GM12878 (cell line): ENCODE results near the gene ZBTB24. TPM values are rescaled to one million over a fixed set of nuclear protein-coding genes. Genes with fewer than 3 reads are reported as not detected.

ENCODE experiments used
- ATAC-seq: fragments of 200-7000 bp; cut with Tn5 transposase; 3 replicates; pipeline ENCODE4 v1.9.1; 2020; ENCODE audit warnings: mild to moderate bottlenecking, moderate library complexity
- BruUV-seq: library from RNA; stranded (reverse); fragments of 400-500 nt; replicated peaks from 2 replicates; lab custom pipeline; 2021; lab: Mats Ljungman, UMichigan
- CTCF ChIA-PET: fragments of 300-600 bp; sonication (Branson Sonifier 250); formaldehyde crosslinking; extraction: SDS; loops from one replicate; lab custom pipeline; 2021; ENCODE audit warnings: inconsistent platforms; lab: Yijun Ruan, JAX
- POLR2A ChIA-PET: fragments of 350-600 bp; formaldehyde crosslinking; extraction: SDS; loops from one replicate; lab custom pipeline; 2021; ENCODE audit warnings: inconsistent platforms; lab: Charles Lee
- RAD21 ChIA-PET: fragments of 300-600 bp; sonication (Branson Sonifier 250); formaldehyde crosslinking; loops from one replicate; lab custom pipeline; 2023; ENCODE audit warnings: antibody characterized with exemption; ENCODE audit not compliant: unreplicated experiment; lab: Charles Lee
- SMC1A ChIA-PET: fragments of 300-600 bp; sonication (Branson Sonifier 250); formaldehyde crosslinking; loops from one replicate; lab custom pipeline; 2023; ENCODE audit not compliant: unreplicated experiment, uncharacterized antibody; lab: Charles Lee
- DNase-seq: peaks from one replicate; pipeline ENCODE4 v3.0.0-alpha.2; 2011; ENCODE audit warnings: low read depth, low spot score
- FAIRE-seq: peaks from 3 replicates; lab custom pipeline; 2011; peaks lifted over from hg19 to GRCh38; lab: Jason Lieb, UNC
- H2AFZ ChIP-seq: 2 replicates; pipeline ENCODE4 v1.6.0; 2011; ENCODE audit warnings: low read depth, low read length, control low read depth; ENCODE audit not compliant: control insufficient read depth
- H3K27ac ChIP-seq: 2 replicates; pipeline ENCODE4 v1.5.1; 2011; ENCODE audit warnings: control low read depth; ENCODE audit not compliant: control insufficient read depth, insufficient read depth
- H3K27me3 ChIP-seq, 2 experiments: replicated peaks in 1 of 2; 2 replicates each; pipeline versions ENCODE4 v1.6.0 to v1.6.1; 2011; ENCODE audit warnings: low read length in 1 of 2; ENCODE audit not compliant: control insufficient read depth in 2 of 2, insufficient read depth in 2 of 2
- H3K36me3 ChIP-seq, 2 experiments: 2 replicates each; pipeline ENCODE4 v1.5.1; 2011; ENCODE audit warnings: low read length in 1 of 2; ENCODE audit not compliant: control insufficient read depth in 2 of 2, insufficient read depth in 2 of 2
- H3K4me1 ChIP-seq: 2 replicates; pipeline ENCODE4 v1.6.1; 2011; ENCODE audit warnings: mild to moderate bottlenecking, low read length, moderate library complexity, mixed read lengths; ENCODE audit not compliant: control insufficient read depth, insufficient read depth
- H3K4me2 ChIP-seq: 2 replicates; pipeline ENCODE4 v1.6.0; 2011; ENCODE audit warnings: control low read depth; ENCODE audit not compliant: control insufficient read depth, insufficient read depth
- H3K4me3 ChIP-seq: fragments of 200-600 bp; sonication (generic); 2 replicates; pipeline ENCODE4 v1.5.1; 2016
- H3K79me2 ChIP-seq: 2 replicates; pipeline ENCODE4 v1.6.0; 2011; ENCODE audit warnings: low read length; ENCODE audit not compliant: control insufficient read depth, insufficient read depth
- H3K9ac ChIP-seq: 2 replicates; pipeline ENCODE4 v1.8.0; 2011; ENCODE audit warnings: low read length, control low read depth, mixed read lengths; ENCODE audit not compliant: control insufficient read depth, insufficient read depth
- H3K9me3 ChIP-seq: replicated peaks from 3 replicates; pipeline ENCODE4 v1.5.1; 2011; ENCODE audit warnings: mild to moderate bottlenecking, low read length; ENCODE audit not compliant: control insufficient read depth, insufficient read depth
- H4K20me1 ChIP-seq: 2 replicates; pipeline ENCODE4 v1.6.0; 2011; ENCODE audit not compliant: control insufficient read depth, insufficient read depth
- ASH2L ChIP-seq: fragments of 300-600, 200-600 bp; sonication (generic); IDR thresholded peaks from 2 replicates; pipeline ENCODE4 v1.6.1; 2017; ENCODE audit warnings: low read depth, mild to moderate bottlenecking, borderline replicate concordance
- BRCA1 ChIP-seq: IDR thresholded peaks from 2 replicates; pipeline ENCODE4 v1.6.1; 2011; ENCODE audit warnings: low read depth, low read length, improper control_type of control experiment
- CBX5 ChIP-seq: sonication (generic); IDR thresholded peaks from 2 replicates; pipeline ENCODE4 v1.6.1; 2016; ENCODE audit warnings: low read depth, moderate library complexity, mild to moderate bottlenecking, inconsistent platforms
- ESRRA ChIP-seq: IDR thresholded peaks from 2 replicates; pipeline ENCODE4 v1.6.1; 2012; ENCODE audit warnings: mild to moderate bottlenecking, low read length, improper control_type of control experiment
- EZH2 ChIP-seq: IDR thresholded peaks from 2 replicates; pipeline ENCODE4 v1.6.1; 2012; ENCODE audit warnings: low read depth, mild to moderate bottlenecking, control low read depth, inconsistent platforms, low read length, borderline replicate concordance; ENCODE audit not compliant: control insufficient read depth
- HDAC6 ChIP-seq: fragments of 200-600 bp; sonication (generic); IDR thresholded peaks from one replicate; pipeline ENCODE4 v1.8.0; 2017; ENCODE audit warnings: antibody characterized with exemption; ENCODE audit not compliant: unreplicated experiment
- NKRF ChIP-seq: fragments of 450-650 bp; conservative IDR thresholded peaks from 2 replicates; pipeline ENCODE4 v1.6.1; 2017; ENCODE audit warnings: mild to moderate bottlenecking, moderate library complexity
- RB1 ChIP-seq: fragments of 450-650 bp; formaldehyde crosslinking; IDR thresholded peaks from 2 replicates; pipeline ENCODE4 v1.6.1; 2017; ENCODE audit warnings: mild to moderate bottlenecking, borderline replicate concordance
- SIN3A ChIP-seq: IDR thresholded peaks from 2 replicates; pipeline ENCODE4 v1.6.1; 2012; ENCODE audit warnings: low read depth, low read length, improper control_type of control experiment
- SREBF1 ChIP-seq: IDR thresholded peaks from 2 replicates; pipeline ENCODE4 v1.6.1; 2012; ENCODE audit warnings: mild to moderate bottlenecking, low read length
- STAT1 ChIP-seq: fragments of 450-650 bp; conservative IDR thresholded peaks from 2 replicates; pipeline ENCODE4 v1.6.1; 2014; ENCODE audit warnings: antibody characterized with exemption, mild to moderate bottlenecking
- YBX1 ChIP-seq: fragments of 450-650 bp; IDR thresholded peaks from 2 replicates; pipeline ENCODE4 v1.6.1; 2016; ENCODE audit warnings: antibody characterized with exemption
- ZNF217 ChIP-seq: fragments of 450-650 bp; IDR thresholded peaks from 2 replicates; pipeline ENCODE4 v1.6.1; 2017; ENCODE audit warnings: antibody characterized with exemption, mild to moderate bottlenecking
- WGBS: methylation state at CpG from one replicate; pipeline ENCODE4 v1.1.6; 2016; ENCODE audit warnings: low lambda C conversion rate; ENCODE audit not compliant: insufficient replicate concordance, insufficient coverage; ENCODE audit errors: missing lambda C conversion rate; 5-methylcytosine and 5-hydroxymethylcytosine counted together
- in situ Hi-C: fragments of 300-500 bp; cut with MboI; formaldehyde crosslinking; loops from 9 replicates; pipeline ENCODE4 v1.14.3; 2018; ENCODE audit warnings: mixed read lengths
- intact Hi-C: fragments of 100-400 bp; cut with micrococcal nuclease; formaldehyde crosslinking; loops from one replicate; pipeline ENCODE4 v1.14.2; 2022; ENCODE audit not compliant: unreplicated experiment
- polyA plus RNA-seq, 11 experiments: library from polyadenylated mRNA; depleted of rRNA in 4 of 11; unstranded in 6 of 11; stranded (reverse) in 5 of 11; fragments of >200 nt; fragmentation: Nextera tagmentation in 4 of 11; fragmentation: Illumina TruSeq in 1 of 11; extraction: Ambion mirVana in 4 of 11; extraction: Trizol in 1 of 11; gene quantifications; 1 replicate in 1 of 11; 2 replicates in 10 of 11; pipeline versions ENCODE4 v1.2.1 to v1.2.3, GENCODE V29; 2011 to 2016; ENCODE audit warnings: inconsistent platforms in 2 of 11, missing spikeins in 2 of 11, low read depth in 1 of 11
- total RNA-seq, 4 experiments: library from RNA; depleted of rRNA in 3 of 4; stranded (reverse); fragments of >200 nt in 3 of 4; fragmentation: Illumina TruSeq in 1 of 4; extraction: Trizol in 1 of 4; gene quantifications; 2 replicates each; pipeline versions ENCODE4 v1.2.1 to v1.2.3, GENCODE V29; 2013 to 2021
- TF ChIP-seq, protein P1 (sequence below): fragments of 450-650 bp; IDR thresholded peaks from 2 replicates; pipeline ENCODE4 v1.6.1; 2014; ENCODE audit warnings: mild to moderate bottlenecking

The ZBTB24 gene
- total and polyA plus RNA-seq, 10 of the 15 experiments (the other 5 are each of a cell fraction or from before 2014, with no cell fraction given), result 2.9 to 17.7 (median 8.5) TPM

- intact Hi-C loops, result no loop called here
- no peak overlapping the region for H2AFZ ChIP-seq
- 33% methylated on average over 1 of the region's 1 CpG for WGBS
- no peaks in the 10 kb centered on the region for H3K27me3 ChIP-seq
- no peaks in the 10 kb centered on the region for H3K4me1 ChIP-seq
- SMC1A ChIA-PET, result no interaction called here
- H3K4me3 ChIP-seq, result no peak overlapping the region
- BruUV-seq, result no TSS peak
- ATAC-seq (no peak), DNase-seq (no peak), FAIRE-seq (no peak)
- in situ Hi-C loops, result no loop called here
- H3K9me3 ChIP-seq, result no peaks in the 10 kb centered on the region
- POLR2A ChIA-PET, result no interaction called here
- H3K36me3 ChIP-seq, result no peaks in the 10 kb centered on the region
- H3K4me2 ChIP-seq, result no peak overlapping the region
- CTCF ChIA-PET, result no interaction called here
- no peaks in the 10 kb centered on the region for H4K20me1 ChIP-seq
- TF ChIP-seq ESRRA, result no peak
- TF ChIP-seq CBX5, result no peak
- TF ChIP-seq HDAC6, result no peak
- TF ChIP-seq SREBF1, result no peak
- TF ChIP-seq BRCA1, result no peak
- no peak for TF ChIP-seq RB1
- no peak for TF ChIP-seq ASH2L
- no peak for TF ChIP-seq EZH2
- no peak for TF ChIP-seq ZNF217
- TF ChIP-seq YBX1, result no peak
- no peak for TF ChIP-seq NKRF
- TF ChIP-seq STAT1, result no peak
- TF ChIP-seq SIN3A, result no peak
- TF ChIP-seq, protein P1, sequence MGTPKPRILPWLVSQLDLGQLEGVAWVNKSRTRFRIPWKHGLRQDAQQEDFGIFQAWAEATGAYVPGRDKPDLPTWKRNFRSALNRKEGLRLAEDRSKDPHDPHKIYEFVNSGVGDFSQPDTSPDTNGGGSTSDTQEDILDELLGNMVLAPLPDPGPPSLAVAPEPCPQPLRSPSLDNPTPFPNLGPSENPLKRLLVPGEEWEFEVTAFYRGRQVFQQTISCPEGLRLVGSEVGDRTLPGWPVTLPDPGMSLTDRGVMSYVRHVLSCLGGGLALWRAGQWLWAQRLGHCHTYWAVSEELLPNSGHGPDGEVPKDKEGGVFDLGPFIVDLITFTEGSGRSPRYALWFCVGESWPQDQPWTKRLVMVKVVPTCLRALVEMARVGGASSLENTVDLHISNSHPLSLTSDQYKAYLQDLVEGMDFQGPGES, result no peak
- H3K9ac ChIP-seq, result no peak overlapping the region
- RAD21 ChIA-PET, result no interaction called here
- no peaks in the 10 kb centered on the region for H3K79me2 ChIP-seq
- no peak overlapping the region for H3K27ac ChIP-seq
Measured at GRCh38 chr6:109421184-109421583, 61.8 kb downstream of the ZBTB24 start.
